Karpas-422 (cell line): Measurements from ENCODE around the gene MDN1. TPM values are rescaled to one million over a fixed set of nuclear protein-coding genes. Genes with fewer than 3 reads are reported as not detected.

Source experiments
- DNase-seq: peaks from one replicate; pipeline ENCODE4 v3.0.0-alpha.2; 2015
- H2AFZ ChIP-seq: fragments of 200-600 bp; sonication (generic); 2 replicates; pipeline ENCODE4 v1.6.1; 2014; ENCODE audit warnings: antibody characterized with exemption, low read length, mixed read lengths
- H3K27ac ChIP-seq: fragments of 200-600 bp; sonication (generic); 2 replicates; pipeline ENCODE4 v1.5.1; 2014; ENCODE audit warnings: mild to moderate bottlenecking, low read length, moderate library complexity
- H3K27me3 ChIP-seq: fragments of 200-600 bp; sonication (generic); 2 replicates; pipeline ENCODE4 v1.6.1; 2014; ENCODE audit warnings: low read length, mixed read lengths
- H3K36me3 ChIP-seq: fragments of 200-600 bp; sonication (generic); 2 replicates; pipeline ENCODE4 v1.6.1; 2014; ENCODE audit warnings: low read length, mixed read lengths; ENCODE audit not compliant: insufficient read depth
- H3K4me1 ChIP-seq: fragments of 200-600 bp; sonication (generic); 2 replicates; pipeline ENCODE4 v1.6.1; 2014; ENCODE audit warnings: mild to moderate bottlenecking, low read length, mixed read lengths
- H3K4me2 ChIP-seq: fragments of 200-600 bp; sonication (generic); 2 replicates; pipeline ENCODE4 v1.6.1; 2014; ENCODE audit warnings: low read length, low read depth, mild to moderate bottlenecking; ENCODE audit not compliant: poor library complexity, severe bottlenecking
- H3K4me3 ChIP-seq: fragments of 200-600 bp; sonication (generic); 2 replicates; pipeline ENCODE4 v1.5.1; 2014; ENCODE audit warnings: mild to moderate bottlenecking, antibody characterized with exemption, low read length, mixed read lengths
- H3K79me2 ChIP-seq: fragments of 200-600 bp; sonication (generic); 2 replicates; pipeline ENCODE4 v1.6.1; 2014; ENCODE audit warnings: mild to moderate bottlenecking, low read length, mixed read lengths
- H3K9ac ChIP-seq: fragments of 200-600 bp; sonication (generic); 2 replicates; pipeline ENCODE4 v1.6.0; 2014; ENCODE audit warnings: low read length
- H3K9me2 ChIP-seq: fragments of 200-600 bp; sonication (generic), shearing (Covaris generic); replicated peaks from 2 replicates; pipeline ENCODE4 v1.6.0; 2014; ENCODE audit warnings: mild to moderate bottlenecking, low read length, moderate library complexity; ENCODE audit not compliant: insufficient read depth
- H3K9me3 ChIP-seq: fragments of 300-700, 200-600 bp; sonication (generic); 2 replicates; pipeline ENCODE4 v1.6.1; 2014; ENCODE audit warnings: low read length, mixed read lengths
- H4K20me1 ChIP-seq: fragments of 200-600 bp; sonication (generic); 2 replicates; pipeline ENCODE4 v1.6.1; 2014; ENCODE audit warnings: mild to moderate bottlenecking, antibody characterized with exemption, low read length, low read depth; ENCODE audit not compliant: insufficient read depth
- total RNA-seq: library from RNA; depleted of rRNA; stranded (reverse); fragments of >200 nt; shearing (Covaris generic); gene quantifications from 2 replicates; pipeline ENCODE4 v1.2.3, GENCODE V29; 2014; ENCODE audit warnings: low replicate concordance

The MDN1 gene
- total RNA-seq, 1 experiment from 2014 or later: 42.0 TPM

DNA sequence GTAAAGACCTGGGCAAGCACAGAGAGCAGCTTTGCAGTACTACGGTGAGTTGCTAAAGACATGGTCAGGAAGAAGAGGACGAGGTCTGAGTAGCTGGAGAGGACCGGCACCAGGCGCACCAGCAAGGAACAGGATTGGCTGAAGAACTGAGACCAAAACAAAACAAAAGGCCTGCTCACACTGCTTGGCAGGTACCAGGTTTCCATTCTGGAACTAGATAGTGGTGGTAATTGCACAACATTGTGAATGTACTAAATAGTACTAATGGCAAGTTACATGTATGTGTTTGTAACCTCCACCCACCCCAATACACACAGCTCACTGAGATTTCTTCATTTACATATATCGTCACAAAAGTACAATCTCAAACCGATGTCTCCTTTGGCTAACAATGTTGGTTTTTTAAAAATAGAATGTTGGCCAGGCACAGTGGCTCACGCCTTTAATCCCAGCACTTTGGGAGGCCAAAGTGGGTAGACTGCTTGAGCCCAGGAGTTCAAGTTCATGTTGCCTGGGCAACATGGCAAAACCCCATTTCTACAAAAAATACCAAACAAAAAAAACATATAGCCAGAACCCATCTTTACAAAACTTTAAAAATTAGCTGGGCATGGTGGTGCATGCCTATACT, 148.5 kb downstream of the MDN1 start:
- H3K36me3 ChIP-seq: peaks cover 59% of the 10 kb centered on the region
- no peak overlapping the region for H3K4me3 ChIP-seq
- no peak overlapping the region for H3K4me2 ChIP-seq

DNA sequence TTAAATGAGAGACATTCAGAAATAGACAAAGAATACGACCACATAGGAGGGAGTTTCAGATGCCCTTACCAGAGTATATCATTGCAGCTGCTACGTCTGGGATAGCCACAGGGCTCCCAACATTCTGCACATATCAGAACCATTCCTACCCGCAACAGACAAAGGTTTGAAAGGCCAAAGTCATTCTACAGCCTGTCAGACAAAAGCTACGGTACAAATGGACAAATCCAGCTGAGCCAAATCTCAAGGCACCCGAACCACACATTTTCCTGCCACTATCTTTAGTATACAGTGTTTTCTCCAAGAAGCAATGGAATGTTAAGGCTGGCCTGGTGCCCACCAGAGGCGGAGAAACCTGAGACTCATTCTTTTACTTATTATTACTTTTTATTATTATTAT, 150.6 kb downstream of the MDN1 start:
- DNase-seq: no peak
- H3K79me2 ChIP-seq: 0 out of 2 replicates have a peak, but pooled peaks cover 2% of the 10 kb centered on the region
- no peaks in the 10 kb centered on the region for H3K4me1 ChIP-seq
- no peak overlapping the region for H3K9ac ChIP-seq
- no peak overlapping the region for H3K4me2 ChIP-seq
- no peaks in the 10 kb centered on the region for H3K9me3 ChIP-seq
- H2AFZ ChIP-seq: no peak overlapping the region
- H3K36me3 ChIP-seq: peaks cover 51% of the 10 kb centered on the region
- no peaks in the 10 kb centered on the region for H4K20me1 ChIP-seq
- H3K27me3 ChIP-seq: no peaks in the 10 kb centered on the region
- no peak overlapping the region for H3K27ac ChIP-seq
- no peaks in the 10 kb centered on the region for H3K9me2 ChIP-seq
- H3K4me3 ChIP-seq: no peak overlapping the region

More for the DNA sequence above, 148.5 kb downstream of the MDN1 start:
- no peak overlapping the region for H3K9ac ChIP-seq
- no peaks in the 10 kb centered on the region for H3K9me2 ChIP-seq
- 0 out of 2 replicates have a peak, but pooled peaks cover 2% of the 10 kb centered on the region for H3K79me2 ChIP-seq
- no peaks in the 10 kb centered on the region for H3K9me3 ChIP-seq
- H4K20me1 ChIP-seq: no peaks in the 10 kb centered on the region
- no peaks in the 10 kb centered on the region for H3K27me3 ChIP-seq
- no peaks in the 10 kb centered on the region for H3K4me1 ChIP-seq
- H3K27ac ChIP-seq: no peak overlapping the region
- no peak overlapping the region for H2AFZ ChIP-seq
- DNase-seq: no peak

DNA sequence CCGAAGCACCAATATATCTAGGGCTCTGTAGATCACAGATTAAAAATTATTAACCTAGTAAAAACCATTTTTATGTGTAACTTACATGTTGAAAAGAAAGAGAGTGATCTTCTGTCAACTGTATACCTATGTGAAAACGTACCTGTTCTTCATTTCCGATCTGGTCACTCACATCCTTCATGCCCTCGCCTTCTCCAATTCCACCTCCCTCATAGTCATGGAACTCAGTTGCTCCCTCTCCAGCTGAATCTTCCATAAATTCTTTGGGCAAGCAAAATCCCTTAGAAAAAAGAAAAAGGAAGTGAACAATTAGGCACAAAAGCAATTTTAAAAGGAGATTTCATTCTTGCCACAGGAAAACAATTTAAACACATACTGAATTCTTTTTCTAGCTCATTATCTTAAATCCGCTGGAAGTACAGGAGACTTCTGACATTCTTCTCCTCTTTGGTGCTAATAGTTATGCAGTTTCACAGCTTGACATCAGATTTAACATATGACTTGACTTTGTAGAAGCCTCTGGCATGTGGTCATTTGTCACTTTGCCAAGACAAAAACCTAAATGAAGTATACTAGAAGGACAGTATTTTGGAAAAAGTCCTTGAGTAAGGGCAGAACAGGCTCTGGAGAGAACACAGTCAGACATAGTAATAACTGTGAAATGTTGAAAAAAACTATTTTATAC, 151.6 kb downstream of the MDN1 start:
- H3K4me3 ChIP-seq: no peak overlapping the region
- H3K4me2 ChIP-seq: no peak overlapping the region
- no peak overlapping the region for H3K27ac ChIP-seq
- no peaks in the 10 kb centered on the region for H3K9me2 ChIP-seq
- no peaks in the 10 kb centered on the region for H3K4me1 ChIP-seq
- H3K27me3 ChIP-seq: no peaks in the 10 kb centered on the region
- 0 out of 2 replicates have a peak, but pooled peaks cover 2% of the 10 kb centered on the region for H3K79me2 ChIP-seq
- H3K9me3 ChIP-seq: no peaks in the 10 kb centered on the region
- peaks cover 51% of the 10 kb centered on the region for H3K36me3 ChIP-seq
- no peaks in the 10 kb centered on the region for H4K20me1 ChIP-seq
- H2AFZ ChIP-seq: no peak overlapping the region
- DNase-seq: no peak
- no peak overlapping the region for H3K9ac ChIP-seq

DNA sequence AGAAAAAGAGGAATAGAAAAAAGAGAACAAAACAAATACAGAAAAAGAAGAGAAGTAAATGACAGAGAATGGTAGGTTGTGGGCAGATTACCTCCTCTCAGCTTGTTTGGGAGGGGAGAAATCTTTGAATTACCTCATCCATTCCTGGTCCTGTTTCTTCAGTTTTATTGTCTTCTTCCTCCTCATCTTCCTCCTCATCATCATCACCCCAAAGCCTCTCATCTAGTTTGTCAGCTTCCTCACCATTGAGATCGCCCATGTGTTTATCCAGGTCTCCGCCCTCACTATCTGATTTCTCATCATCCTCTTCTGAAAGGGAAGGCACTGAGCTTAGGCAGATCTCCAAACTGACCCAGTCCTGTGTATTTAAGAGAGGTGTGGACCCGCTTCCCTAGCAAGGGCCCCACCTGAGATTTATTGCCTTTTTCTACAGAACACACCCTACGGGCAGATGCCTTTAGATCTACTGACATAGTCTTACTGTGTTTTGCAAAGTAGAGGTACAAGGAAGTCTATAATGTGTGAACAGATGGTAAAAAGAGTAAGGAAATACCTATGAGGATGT, 156.9 kb downstream of the MDN1 start:
- no peak for DNase-seq
- peaks cover 68% of the 10 kb centered on the region for H3K36me3 ChIP-seq
- H3K27me3 ChIP-seq: no peaks in the 10 kb centered on the region
- no peak overlapping the region for H3K27ac ChIP-seq
- H3K4me3 ChIP-seq: no peak overlapping the region
- no peak overlapping the region for H3K9ac ChIP-seq
- no peaks in the 10 kb centered on the region for H3K9me3 ChIP-seq
- no peaks in the 10 kb centered on the region for H3K4me1 ChIP-seq
- H3K9me2 ChIP-seq: no peaks in the 10 kb centered on the region
- no peak overlapping the region for H2AFZ ChIP-seq
- no peaks in the 10 kb centered on the region for H3K79me2 ChIP-seq
- H3K4me2 ChIP-seq: no peak overlapping the region
- no peaks in the 10 kb centered on the region for H4K20me1 ChIP-seq

DNA sequence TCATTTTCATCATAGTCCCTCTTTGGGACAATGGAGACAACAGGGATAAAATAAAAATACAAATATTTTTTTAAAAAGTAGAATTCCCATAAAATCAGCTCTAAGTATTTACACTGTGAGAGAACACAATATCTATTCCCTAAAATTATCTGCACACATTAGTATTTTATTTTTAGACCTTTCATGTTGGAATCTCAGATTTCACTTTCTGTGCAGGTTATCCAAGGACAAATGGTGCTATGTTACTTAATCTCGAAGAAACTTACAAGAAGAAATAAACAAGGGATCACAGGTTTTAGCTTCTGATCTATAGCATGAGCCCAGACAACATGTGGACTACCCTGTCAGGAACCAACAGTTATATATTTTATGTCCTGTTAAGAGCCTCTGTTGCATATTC, 158.0 kb downstream of the MDN1 start:
- Histone ChIP-seq H3K9me3 (no peaks in the 10 kb centered on the region), H3K4me1 (no peaks in the 10 kb centered on the region), H3K9ac (no peak overlapping the region), H3K27ac (no peak overlapping the region), H3K9me2 (no peaks in the 10 kb centered on the region), H3K79me2 (no peaks in the 10 kb centered on the region), H2AFZ (no peak overlapping the region), H3K36me3 (peaks cover 67% of the 10 kb centered on the region), H3K4me2 (no peak overlapping the region), H4K20me1 (no peaks in the 10 kb centered on the region), H3K27me3 (no peaks in the 10 kb centered on the region), H3K4me3 (no peak overlapping the region)
- no peak for DNase-seq

DNA sequence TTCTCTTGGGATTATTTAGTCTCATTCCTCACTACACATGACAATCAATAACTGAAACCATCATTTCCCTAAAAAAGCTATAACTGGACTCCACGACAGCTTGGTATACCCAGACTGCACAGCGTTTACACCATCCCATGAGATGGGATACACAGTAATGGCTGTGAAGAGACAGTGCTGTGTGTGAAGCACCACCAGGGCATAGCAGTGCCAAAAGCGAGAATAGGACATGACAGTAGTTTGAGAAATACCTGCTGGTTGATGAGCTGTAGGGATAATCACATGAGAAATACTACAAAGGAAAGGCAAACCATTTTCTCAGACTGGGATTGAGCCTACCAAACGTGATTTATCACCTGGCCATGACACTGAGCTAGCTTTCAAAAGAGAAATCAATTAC, 158.6 kb downstream of the MDN1 start:
- Histone ChIP-seq H3K4me1 (no peaks in the 10 kb centered on the region), H3K9me3 (no peaks in the 10 kb centered on the region), H3K79me2 (no peaks in the 10 kb centered on the region), H3K9me2 (no peaks in the 10 kb centered on the region), H2AFZ (no peak overlapping the region), H3K27ac (no peak overlapping the region), H3K27me3 (no peaks in the 10 kb centered on the region), H3K36me3 (peaks cover 68% of the 10 kb centered on the region), H4K20me1 (no peaks in the 10 kb centered on the region), H3K9ac (no peak overlapping the region), H3K4me3 (no peak overlapping the region), H3K4me2 (no peak overlapping the region)
- DNase-seq: no peak

DNA sequence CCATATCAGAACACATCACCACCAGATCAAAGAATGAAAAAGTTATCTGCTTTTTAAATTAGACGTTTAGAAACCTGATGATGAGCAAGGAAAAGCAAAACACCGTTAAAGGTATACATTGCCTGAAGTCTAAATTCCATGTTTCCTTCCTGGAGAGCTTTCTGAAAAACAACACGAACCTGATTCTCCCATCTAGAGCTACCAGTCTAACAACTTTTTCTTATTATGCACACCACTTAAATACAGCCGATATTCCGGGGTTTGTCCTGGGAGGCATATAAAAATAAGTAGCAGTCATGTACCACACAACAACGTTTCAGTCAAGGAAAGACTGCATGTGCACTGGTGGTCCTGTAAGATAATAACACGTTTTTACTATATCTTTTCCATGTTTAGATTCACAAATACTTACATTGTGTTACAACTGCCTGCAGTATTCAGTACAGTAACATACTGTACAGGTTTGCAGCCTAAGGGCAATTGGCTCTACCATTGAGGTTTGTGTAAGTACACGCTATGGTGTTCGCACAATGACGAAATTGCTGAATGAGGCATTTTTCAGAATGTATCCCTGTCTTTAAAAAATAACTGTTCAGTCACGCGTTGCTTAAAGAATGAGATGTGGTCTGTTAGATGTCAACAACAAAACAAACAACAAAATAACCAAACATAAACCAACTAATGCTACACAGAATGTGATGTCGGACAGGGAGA, 162.0 kb downstream of the MDN1 start:
- no peaks in the 10 kb centered on the region for H3K9me2 ChIP-seq
- no peaks in the 10 kb centered on the region for H3K27me3 ChIP-seq
- H3K79me2 ChIP-seq: 0 out of 2 replicates have a peak, but pooled peaks cover 3% of the 10 kb centered on the region
- H3K9me3 ChIP-seq: no peaks in the 10 kb centered on the region
- no peak overlapping the region for H2AFZ ChIP-seq
- no peak overlapping the region for H3K9ac ChIP-seq
- H3K4me3 ChIP-seq: no peak overlapping the region
- H3K4me2 ChIP-seq: no peak overlapping the region
- no peaks in the 10 kb centered on the region for H3K4me1 ChIP-seq
- no peak overlapping the region for H3K27ac ChIP-seq
- H3K36me3 ChIP-seq: peaks cover 75% of the 10 kb centered on the region
- no peak for DNase-seq
- no peaks in the 10 kb centered on the region for H4K20me1 ChIP-seq

DNA sequence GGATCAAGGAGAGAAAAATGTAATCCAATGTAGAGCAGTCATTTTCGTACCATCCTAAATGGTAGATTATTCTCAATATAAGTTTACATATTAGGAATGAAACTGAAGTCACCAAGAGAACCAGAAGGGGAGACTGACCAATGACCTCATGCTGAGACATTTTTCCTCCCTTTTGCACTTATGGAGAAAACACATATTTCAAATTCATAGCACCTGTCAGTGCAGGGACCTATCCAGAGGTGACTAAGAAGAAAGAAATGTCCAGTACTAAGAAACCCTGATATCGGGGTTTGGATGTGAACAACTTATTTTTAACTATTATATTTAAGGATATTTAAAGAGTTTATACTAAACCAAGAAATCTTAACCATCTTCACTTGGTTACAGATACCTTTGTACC, 164.5 kb downstream of the MDN1 start:
- H3K27me3 ChIP-seq: no peaks in the 10 kb centered on the region
- H4K20me1 ChIP-seq: no peaks in the 10 kb centered on the region
- H3K9ac ChIP-seq: no peak overlapping the region
- no peaks in the 10 kb centered on the region for H3K9me2 ChIP-seq
- peaks cover 76% of the 10 kb centered on the region; the same call in 1 of the 2 replicates for H3K36me3 ChIP-seq
- no peak for DNase-seq
- no peak overlapping the region for H3K27ac ChIP-seq
- 0 out of 2 replicates have a peak, but pooled peaks cover 3% of the 10 kb centered on the region for H3K79me2 ChIP-seq
- no peaks in the 10 kb centered on the region for H3K9me3 ChIP-seq
- no peak overlapping the region for H3K4me2 ChIP-seq
- no peak overlapping the region for H3K4me3 ChIP-seq
- H2AFZ ChIP-seq: no peak overlapping the region
- no peaks in the 10 kb centered on the region for H3K4me1 ChIP-seq
